HG03469 (cell line): ENCODE data around the gene LIX1L.

Source experiments
- ATAC-seq: cut with Tn5 transposase; IDR thresholded peaks from one replicate; pipeline ENCODE4 v1.9.1; 2021; ENCODE audit warnings: mild to moderate bottlenecking, moderate library complexity, moderate number of reproducible peaks; ENCODE audit not compliant: unreplicated experiment

Gene LIX1L

GRCh38 chr1:145963265-145964019 is 5.6 kb upstream of the LIX1L start:
- no peak for ATAC-seq

- no peak for ATAC-seq
These were observed 4.6 kb upstream of the LIX1L start for GRCh38 chr1:145962157-145963102.

GRCh38 chr1:145961425-145962156 is 3.8 kb upstream of the LIX1L start:
- no peak for ATAC-seq

GRCh38 chr1:145961109-145961424 is 3.2 kb upstream of the LIX1L start:
- no peak for ATAC-seq

GRCh38 chr1:145960468-145961108 is 2.8 kb upstream of the LIX1L start:
- ATAC-seq: no peak

- ATAC-seq: no peak
These were observed 2.2 kb upstream of the LIX1L start for GRCh38 chr1:145959957-145960467.

GRCh38 chr1:145959333-145959732 is 1.5 kb upstream of the LIX1L start:
- no peak for ATAC-seq

GRCh38 chr1:145958734-145959133 is 917 bp upstream of the LIX1L start:
- ATAC-seq: no peak

- ATAC-seq: no peak
These were observed 905 bp downstream of the LIX1L start for GRCh38 chr1:145956781-145957442.

- ATAC-seq: no peak
These were observed 1.5 kb downstream of the LIX1L start for GRCh38 chr1:145956361-145956760.

GRCh38 chr1:145955436-145955835 is 2.4 kb downstream of the LIX1L start:
- ATAC-seq: no peak

GRCh38 chr1:145953861-145954260 is 4.0 kb downstream of the LIX1L start:
- ATAC-seq: no peak

- no peak for ATAC-seq
These were observed 4.9 kb downstream of the LIX1L start for GRCh38 chr1:145952903-145953302.

- no peak for ATAC-seq
These were observed 6.3 kb downstream of the LIX1L start for GRCh38 chr1:145951526-145951925.

GRCh38 chr1:145949219-145949618 is 8.6 kb downstream of the LIX1L start:
- no peak for ATAC-seq

GRCh38 chr1:145947551-145947950 is 10.3 kb downstream of the LIX1L start:
- no peak for ATAC-seq

GRCh38 chr1:145946477-145946986 is 11.3 kb downstream of the LIX1L start:
- ATAC-seq: no peak

- ATAC-seq: no peak
These were observed 13.3 kb downstream of the LIX1L start for GRCh38 chr1:145944532-145944931.

- no peak for ATAC-seq
These were observed 14.9 kb downstream of the LIX1L start for GRCh38 chr1:145942871-145943270.

GRCh38 chr1:145942405-145942804 is 15.4 kb downstream of the LIX1L start:
- ATAC-seq: no peak
